Esophagus squamous epithelium (tissue), 5 donors: ENCODE measurements around the gene LRIG1. TPM values are rescaled to one million over a fixed set of nuclear protein-coding genes. Genes with fewer than 3 reads are reported as not detected.

Source experiments
- DNase-seq: peaks from one replicate; lab custom pipeline; 2025; lab: John Stamatoyannopoulos, UW
- H3K27ac ChIP-seq, 4 donors: fragments of 200-600 bp; sonication (generic); one replicate each; pipeline ENCODE4 v1.5.1; 2016 to 2019; ENCODE audit warnings: mild to moderate bottlenecking in 1 of 4
- H3K27me3 ChIP-seq, 4 donors: fragments of 200-600 bp; sonication (generic); 1 replicate in 3 of 4; 2 replicates in 1 of 4; pipeline versions ENCODE4 v1.5.1 to v1.6.0; 2017 to 2021; ENCODE audit warnings: antibody characterized with exemption in 1 of 4
- H3K36me3 ChIP-seq, 3 donors: fragments of 200-600 bp; sonication (generic); one replicate each; pipeline ENCODE4 v1.5.1; 2016 to 2019
- H3K4me1 ChIP-seq, 3 donors: fragments of 200-600 bp; sonication (generic); one replicate each; pipeline ENCODE4 v1.5.1; 2017 to 2019
- H3K4me3 ChIP-seq, 4 donors: fragments of 200-600 bp; sonication (generic); 1 replicate in 3 of 4; 2 replicates in 1 of 4; pipeline ENCODE4 v1.5.1; 2016 to 2019; ENCODE audit warnings: mild to moderate bottlenecking in 2 of 4, moderate library complexity in 1 of 4
- H3K9me3 ChIP-seq, 3 donors: fragments of 200-600 bp; sonication (generic); one replicate each; pipeline ENCODE4 v1.5.1; 2016 to 2019
- POLR2A ChIP-seq, 4 donors: fragments of 450-650 bp; IDR thresholded peaks; one replicate each; pipeline ENCODE4 v1.6.1; 2017; ENCODE audit warnings: antibody characterized with exemption in 4 of 4, mild to moderate bottlenecking in 4 of 4, moderate library complexity in 3 of 4
- WGBS, 2 donors: methylation state at CpG; one replicate each; pipeline ENCODE4 v1.1.5; 2018; 5-methylcytosine and 5-hydroxymethylcytosine counted together
- intact Hi-C: fragments of 100-400 bp; cut with DNase I; formaldehyde crosslinking; loops from one replicate; pipeline ENCODE4 v1.15.0; 2022
- total RNA-seq, 4 donors: library from RNA; depleted of rRNA; stranded (reverse); fragments of >200 nt; gene quantifications; one replicate each; pipeline ENCODE4 v1.1.0, GENCODE V29; 2016
- TF ChIP-seq, protein P1 (sequence below), 6 experiments: fragments of 450-650 bp in 4 of 6; fragments of 200-600 bp in 2 of 6; sonication (generic) in 2 of 6; IDR thresholded peaks; one replicate each; pipeline ENCODE4 v1.5.1; 2016 to 2019; ENCODE audit warnings: antibody characterized with exemption in 6 of 6, mild to moderate bottlenecking in 4 of 6, moderate library complexity in 4 of 6
- donor health status: DM: yes; HTN: yes; CAD: no.

LRIG1 gene
- total RNA-seq, 4 donors from 2014 or later = 7.5 to 30.5 (median 15.1) TPM

DNA sequence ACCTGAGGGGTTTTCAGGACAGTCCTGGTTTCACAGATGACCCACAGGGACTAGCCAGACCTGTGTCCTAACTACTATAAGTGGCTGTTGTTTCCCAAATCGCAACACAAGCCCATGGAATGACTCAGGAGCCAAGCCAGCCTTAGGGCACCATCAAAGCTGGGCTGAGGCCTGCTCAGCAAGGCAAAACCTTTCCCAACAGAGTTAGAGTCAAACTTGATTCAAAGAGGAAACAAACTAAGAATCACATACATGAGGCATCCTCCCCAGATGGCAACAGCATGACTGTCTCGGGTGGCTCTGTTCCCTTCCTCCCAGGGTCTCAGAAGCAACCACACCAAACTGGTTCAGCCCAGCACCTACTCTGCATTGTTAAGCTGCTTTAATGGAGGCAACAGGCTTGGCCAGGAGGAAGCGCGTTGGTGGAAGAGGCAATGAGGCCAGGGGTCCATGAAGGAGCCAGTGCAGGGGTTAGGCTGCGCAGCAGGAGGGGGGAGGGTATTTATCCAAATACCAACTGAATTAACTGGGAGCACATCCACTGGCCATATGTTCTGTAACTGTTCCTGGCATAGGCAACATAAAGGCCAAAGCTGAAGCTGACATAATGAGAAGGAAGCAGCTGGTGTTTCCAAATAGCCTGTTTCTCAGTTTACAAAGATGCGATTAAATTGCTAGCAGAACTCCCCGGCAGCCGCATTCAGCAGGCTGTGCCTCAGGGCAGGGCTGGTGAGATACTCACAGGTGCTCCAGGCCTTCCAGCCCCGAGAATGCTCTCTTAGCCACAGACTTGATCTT lies 102.4 kb downstream of the LRIG1 start:
- H3K4me3 ChIP-seq = no peak overlapping the region
- H3K4me1 ChIP-seq = peaks cover 0 to 34% (median 0%) of the 10 kb centered on the region in 3 donors
- no peaks in the 10 kb centered on the region for H3K9me3 ChIP-seq
- WGBS, 2 donors = 74 to 75% methylated on average over 8 to 9 of the region's 9 CpGs
- H3K36me3 ChIP-seq = peaks cover 0 to 90% (median 6%) of the 10 kb centered on the region in 3 donors
- intact Hi-C loops = no loop called here
- no peak for DNase-seq
- TF ChIP-seq, protein P1, sequence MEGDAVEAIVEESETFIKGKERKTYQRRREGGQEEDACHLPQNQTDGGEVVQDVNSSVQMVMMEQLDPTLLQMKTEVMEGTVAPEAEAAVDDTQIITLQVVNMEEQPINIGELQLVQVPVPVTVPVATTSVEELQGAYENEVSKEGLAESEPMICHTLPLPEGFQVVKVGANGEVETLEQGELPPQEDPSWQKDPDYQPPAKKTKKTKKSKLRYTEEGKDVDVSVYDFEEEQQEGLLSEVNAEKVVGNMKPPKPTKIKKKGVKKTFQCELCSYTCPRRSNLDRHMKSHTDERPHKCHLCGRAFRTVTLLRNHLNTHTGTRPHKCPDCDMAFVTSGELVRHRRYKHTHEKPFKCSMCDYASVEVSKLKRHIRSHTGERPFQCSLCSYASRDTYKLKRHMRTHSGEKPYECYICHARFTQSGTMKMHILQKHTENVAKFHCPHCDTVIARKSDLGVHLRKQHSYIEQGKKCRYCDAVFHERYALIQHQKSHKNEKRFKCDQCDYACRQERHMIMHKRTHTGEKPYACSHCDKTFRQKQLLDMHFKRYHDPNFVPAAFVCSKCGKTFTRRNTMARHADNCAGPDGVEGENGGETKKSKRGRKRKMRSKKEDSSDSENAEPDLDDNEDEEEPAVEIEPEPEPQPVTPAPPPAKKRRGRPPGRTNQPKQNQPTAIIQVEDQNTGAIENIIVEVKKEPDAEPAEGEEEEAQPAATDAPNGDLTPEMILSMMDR (IDR thresholded peaks at IDR 0.05) = no peak
- no peak for TF ChIP-seq POLR2A (IDR thresholded peaks at IDR 0.05)
- H3K27me3 ChIP-seq = no peaks in the 10 kb centered on the region
- H3K27ac ChIP-seq = no peak overlapping the region

GRCh38 chr3:66397745-66398144 lies 103.1 kb downstream of the LRIG1 start:
- WGBS, 2 donors = 42 to 49% methylated on average over 2 of the region's 2 CpGs
- peaks cover 0 to 32% (median 0%) of the 10 kb centered on the region in 3 donors for H3K4me1 ChIP-seq
- H3K27me3 ChIP-seq = no peaks in the 10 kb centered on the region
- TF ChIP-seq, protein P1 (IDR thresholded peaks at IDR 0.05) = no peak
- TF ChIP-seq POLR2A (IDR thresholded peaks at IDR 0.05) = no peak
- H3K27ac ChIP-seq = no peak overlapping the region
- intact Hi-C loops = no loop called here
- H3K9me3 ChIP-seq = no peaks in the 10 kb centered on the region
- no peak for DNase-seq
- H3K36me3 ChIP-seq = peaks cover 0 to 90% (median 6%) of the 10 kb centered on the region in 3 donors
- H3K4me3 ChIP-seq = no peak overlapping the region

- 93 to 95% methylated on average over 3 to 5 of the region's 9 CpGs for WGBS, 2 donors
- DNase-seq = no peak
- no peaks in the 10 kb centered on the region for H3K9me3 ChIP-seq
- H3K36me3 ChIP-seq = peaks cover 0 to 92% (median 6%) of the 10 kb centered on the region in 3 donors
- no peak overlapping the region for H3K27ac ChIP-seq
- intact Hi-C loops = no loop called here
- H3K27me3 ChIP-seq = no peaks in the 10 kb centered on the region
- H3K4me3 ChIP-seq = no peak overlapping the region
- peaks cover 0 to 29% (median 0%) of the 10 kb centered on the region in 3 donors for H3K4me1 ChIP-seq
- TF ChIP-seq, protein P1 (IDR thresholded peaks at IDR 0.05) = no peak
- no peak for TF ChIP-seq POLR2A (IDR thresholded peaks at IDR 0.05)
Measured at GRCh38 chr3:66396888-66397287, 103.9 kb downstream of the LRIG1 start.

DNA sequence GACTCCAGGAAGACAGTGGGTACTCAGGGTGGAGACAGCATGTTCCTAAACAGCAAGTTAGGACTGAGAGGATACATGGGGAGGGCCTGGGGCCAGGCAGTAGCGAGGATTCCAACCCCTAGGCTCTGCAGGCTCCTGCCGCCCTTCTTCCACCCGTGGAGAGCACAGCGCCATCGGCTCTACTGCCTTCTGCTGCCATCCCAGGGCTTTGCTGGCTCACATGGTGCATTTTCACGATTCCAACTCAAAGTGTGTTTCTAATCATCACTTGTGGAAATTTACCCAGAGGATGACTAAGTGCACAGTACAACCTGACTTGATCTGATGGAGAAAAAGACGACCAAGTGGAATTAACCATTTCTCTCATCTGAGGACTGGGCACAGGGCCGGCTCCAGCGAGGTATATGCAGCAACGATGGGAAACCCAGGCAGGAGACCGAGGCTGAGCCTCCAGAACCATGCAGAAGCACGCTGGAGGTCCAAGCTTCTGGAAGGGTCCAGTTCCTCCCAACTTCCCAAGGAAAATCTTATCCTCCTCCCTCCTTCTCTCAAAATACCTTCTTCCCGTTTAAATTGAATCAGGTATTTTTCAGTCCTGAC lies 104.6 kb downstream of the LRIG1 start:
- intact Hi-C loops = no loop called here
- H3K27me3 ChIP-seq = no peaks in the 10 kb centered on the region
- DNase-seq = no peak
- H3K27ac ChIP-seq = no peak overlapping the region
- WGBS, 2 donors = 85 to 86% methylated on average over 8 to 12 of the region's 13 CpGs
- H3K36me3 ChIP-seq = peaks cover 0 to 96% (median 6%) of the 10 kb centered on the region in 3 donors
- peaks cover 0 to 23% (median 0%) of the 10 kb centered on the region in 3 donors for H3K4me1 ChIP-seq
- H3K9me3 ChIP-seq = no peaks in the 10 kb centered on the region
- TF ChIP-seq POLR2A (IDR thresholded peaks at IDR 0.05) = no peak
- TF ChIP-seq, protein P1 (IDR thresholded peaks at IDR 0.05) = no peak
- H3K4me3 ChIP-seq = no peak overlapping the region

DNA sequence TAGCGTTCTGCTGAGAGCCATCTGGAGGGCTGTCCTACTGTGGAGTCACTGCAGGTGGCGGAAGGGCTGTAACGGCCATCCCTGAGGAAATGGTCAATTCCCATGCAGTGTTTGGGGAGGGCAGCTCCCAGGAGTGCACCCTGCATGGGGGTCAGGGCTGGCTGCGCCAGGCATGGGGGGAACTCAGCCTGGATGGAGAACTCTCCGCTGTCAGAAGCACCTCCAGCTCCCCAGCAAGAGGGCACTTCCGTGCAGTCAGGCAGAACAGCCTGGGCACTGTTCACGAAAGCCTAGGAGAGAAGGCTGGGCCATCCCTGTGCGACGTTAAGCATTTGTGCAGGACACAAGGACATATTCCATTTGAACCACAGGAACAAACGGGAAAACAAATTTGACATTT lies 105.2 kb downstream of the LRIG1 start:
- Histone ChIP-seq H3K9me3 (no peaks in the 10 kb centered on the region), H3K27ac (no peak overlapping the region), H3K4me1 (peaks cover 0 to 23% (median 0%) of the 10 kb centered on the region in 3 donors), H3K4me3 (no peak overlapping the region), H3K36me3 (peaks cover 0 to 98% (median 6%) of the 10 kb centered on the region in 3 donors), H3K27me3 (no peaks in the 10 kb centered on the region)
- TF ChIP-seq, protein P1 (IDR thresholded peaks at IDR 0.05) = no peak
- intact Hi-C loops = no loop called here
- DNase-seq = no peak
- 92 to 98% methylated on average over 6 to 7 of the region's 10 CpGs for WGBS, 2 donors
